ENCODE results near the gene SDC1. TPM values are rescaled to one million over a fixed set of nuclear protein-coding genes. Genes with fewer than 3 reads are reported as not detected.
"Not testable (repeated sequence)": the region's sequence is repeated elsewhere in the genome, so short reads cannot be mapped to it uniquely, and the experiment has no call there.

SDC1 gene, protein sequence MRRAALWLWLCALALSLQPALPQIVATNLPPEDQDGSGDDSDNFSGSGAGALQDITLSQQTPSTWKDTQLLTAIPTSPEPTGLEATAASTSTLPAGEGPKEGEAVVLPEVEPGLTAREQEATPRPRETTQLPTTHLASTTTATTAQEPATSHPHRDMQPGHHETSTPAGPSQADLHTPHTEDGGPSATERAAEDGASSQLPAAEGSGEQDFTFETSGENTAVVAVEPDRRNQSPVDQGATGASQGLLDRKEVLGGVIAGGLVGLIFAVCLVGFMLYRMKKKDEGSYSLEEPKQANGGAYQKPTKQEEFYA
- total RNA-seq (2014; rRNA removed; shearing (Covaris generic)) = 277 and 306 TPM in 2 replicates
- polyA plus RNA-seq (2015; cell fraction: cytosol; rRNA removed) = 223 and 234 TPM in 2 replicates
- polyA plus RNA-seq (2015; cell fraction: nucleus; rRNA removed) = 313 and 316 TPM in 2 replicates

DNA sequence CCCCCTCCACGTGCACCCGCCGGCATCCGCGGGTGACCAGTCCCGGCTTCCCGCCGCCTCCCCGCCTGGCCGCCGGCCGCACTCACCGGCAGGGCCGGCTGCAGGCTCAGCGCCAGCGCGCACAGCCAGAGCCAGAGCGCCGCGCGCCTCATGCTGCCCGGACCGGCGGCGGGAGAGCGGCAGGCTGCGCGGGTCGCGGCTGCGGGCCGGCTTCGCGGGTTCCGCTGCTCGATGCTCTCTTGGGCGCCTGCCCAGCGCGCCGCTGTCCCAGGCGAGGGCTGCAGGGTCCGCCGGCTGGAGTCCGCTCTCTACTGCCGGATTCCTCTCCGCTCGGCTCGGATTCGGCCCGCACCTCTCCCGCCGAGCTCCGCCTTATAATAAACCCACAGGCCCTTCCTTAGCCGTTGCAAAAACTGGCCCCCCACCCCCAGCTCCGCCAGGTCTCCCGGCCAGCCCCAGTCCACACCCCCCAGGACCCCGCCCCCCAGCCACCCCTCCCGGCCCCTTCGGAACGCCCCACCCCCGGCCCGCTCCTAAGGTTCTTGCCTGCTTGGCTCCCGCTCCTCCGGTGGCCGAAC, at the start of gene SDC1:
TSS of gene SDC1 (minus strand) at position 415 of the 578 bp plus-strand sequence. CDS start at position 152, 263 bp downstream.
- peak; percentile 71 for DNase-seq (ENCODE audit: low read depth)

- DNase-seq (ENCODE audit: low read depth) = no peak
Observed at GRCh38 chr2:20273042-20273441, 48.1 kb upstream of the SDC1 start.

DNA sequence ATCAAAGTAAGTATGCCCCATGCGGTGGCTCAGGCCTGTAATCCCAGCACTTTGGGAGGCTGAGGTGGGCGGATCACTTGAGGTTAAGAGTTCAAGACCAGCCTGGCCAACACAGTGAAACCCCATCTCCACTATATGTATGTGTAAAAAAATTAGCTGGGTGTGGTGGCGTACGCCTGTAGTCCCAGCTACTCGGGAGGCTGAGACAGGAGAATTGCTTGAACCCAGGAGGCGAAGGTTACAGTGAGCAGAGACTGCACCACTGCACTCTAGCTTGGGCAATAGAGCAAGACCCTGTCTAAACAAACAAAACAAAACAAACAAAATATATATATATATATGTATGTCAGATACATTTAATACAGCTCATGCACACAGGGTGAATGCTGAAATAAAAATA, 43.4 kb upstream of the SDC1 start:
- not testable (repeated sequence) for DNase-seq (ENCODE audit: low read depth)

- DNase-seq (ENCODE audit: low read depth) = no peak
Observed at GRCh38 chr2:20267529-20267928, 42.6 kb upstream of the SDC1 start.

- no peak for DNase-seq (ENCODE audit: low read depth)
Observed at GRCh38 chr2:20264629-20265028, 39.7 kb upstream of the SDC1 start.

GRCh38 chr2:20257411-20257810, 32.5 kb upstream of the SDC1 start:
- no peak for DNase-seq (ENCODE audit: low read depth)

DNA sequence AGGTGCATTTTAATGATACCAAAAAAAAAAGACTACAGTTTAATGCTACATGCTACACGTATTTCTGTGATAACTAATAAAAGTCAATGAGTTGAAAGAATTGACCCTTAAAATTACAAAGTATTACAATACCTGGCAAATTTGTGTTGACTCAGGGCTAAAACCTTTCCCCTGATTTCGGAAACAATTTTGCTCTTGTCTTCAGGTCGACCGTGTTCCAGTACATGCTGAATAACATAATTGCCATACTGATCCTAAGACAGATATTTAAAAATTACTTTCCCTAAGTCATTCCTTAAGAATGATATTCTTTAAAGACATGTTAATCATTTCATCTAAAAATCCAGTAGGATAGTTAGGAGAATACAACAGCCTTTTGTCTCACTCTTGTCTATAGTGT, 29.8 kb upstream of the SDC1 start:
- no peak for DNase-seq (ENCODE audit: low read depth)

DNA sequence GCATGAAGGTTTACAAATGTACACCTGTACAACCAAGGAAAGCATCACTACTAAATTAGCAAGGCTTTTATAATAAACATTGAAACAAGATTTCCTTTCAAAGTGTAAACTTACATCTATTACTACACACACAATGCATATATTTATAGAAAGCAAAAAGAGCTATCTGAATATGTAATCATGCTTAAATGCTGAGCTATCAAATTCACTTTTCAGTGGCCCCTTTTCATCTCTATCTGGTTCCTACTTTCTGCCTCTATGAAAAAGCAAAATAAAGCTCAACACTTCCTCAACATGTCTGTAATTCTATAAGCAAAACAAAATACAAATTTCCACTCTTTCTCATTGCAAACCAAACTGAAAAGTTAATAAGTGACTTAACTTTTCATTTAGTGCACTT, 25.5 kb upstream of the SDC1 start:
- no peak for DNase-seq (ENCODE audit: low read depth)

- DNase-seq (ENCODE audit: low read depth) = no peak
Observed at GRCh38 chr2:20249170-20249569, 24.2 kb upstream of the SDC1 start.

GRCh38 chr2:20247084-20247483, 22.2 kb upstream of the SDC1 start:
- no peak for DNase-seq (ENCODE audit: low read depth)

DNA sequence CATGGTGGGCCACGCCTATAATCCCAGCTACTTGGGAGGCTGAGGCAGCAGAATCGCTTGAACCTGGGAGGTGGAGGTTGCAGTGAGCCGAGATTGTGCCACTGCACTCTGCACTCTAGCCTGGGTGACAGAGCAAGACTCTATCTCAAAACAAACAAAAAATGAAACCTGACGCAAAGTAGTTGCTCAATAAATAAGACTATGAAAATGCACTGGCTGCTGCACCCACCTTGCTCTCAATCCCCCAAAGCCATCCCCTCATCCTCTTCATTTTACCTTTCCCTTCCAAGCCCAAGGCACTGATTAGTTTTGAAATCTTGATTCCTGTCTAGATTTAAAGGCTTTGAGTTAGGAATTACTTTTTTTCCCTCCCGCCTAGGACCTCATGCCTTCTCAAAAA, 18.7 kb upstream of the SDC1 start:
- not testable (repeated sequence) for DNase-seq (ENCODE audit: low read depth)

GRCh38 chr2:20242727-20243377, 17.9 kb upstream of the SDC1 start:
- DNase-seq (ENCODE audit: low read depth) = no peak

DNA sequence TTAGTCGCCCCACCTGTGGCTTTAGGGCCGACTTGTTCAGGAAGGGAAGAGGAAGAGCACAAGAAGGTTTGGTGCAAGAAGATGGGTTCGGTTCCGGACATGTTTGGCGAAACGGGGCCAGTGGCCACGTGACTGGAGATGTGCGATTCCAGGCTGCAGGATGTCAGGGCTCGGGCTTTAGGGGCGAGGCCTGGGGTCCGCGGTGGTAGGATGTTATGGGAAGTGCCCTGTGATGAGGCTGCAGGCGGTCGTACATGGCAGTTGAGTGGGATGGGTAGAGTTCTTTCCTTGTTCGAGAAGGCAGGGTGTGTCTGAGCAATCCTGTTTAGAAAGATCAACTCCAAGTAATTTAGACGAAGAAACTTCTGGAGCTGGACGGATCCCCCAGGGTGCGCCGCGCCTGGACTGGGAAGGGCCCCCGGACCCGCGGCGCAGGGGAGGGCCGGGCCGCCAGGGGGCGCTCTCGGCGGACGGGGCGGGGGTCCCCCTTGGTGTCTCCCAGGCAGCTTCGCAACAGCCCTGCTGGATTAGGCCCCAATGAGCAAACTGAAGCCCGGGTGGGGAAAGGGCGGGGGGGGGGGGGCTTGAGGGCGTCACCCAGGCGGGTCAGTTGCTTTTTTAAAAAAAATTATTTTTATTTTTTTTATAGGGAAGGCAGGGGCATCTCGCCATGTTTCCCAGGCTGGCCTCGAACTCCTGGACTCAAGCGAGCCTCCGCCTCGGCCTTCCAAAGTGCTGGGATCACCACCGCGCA, 17.2 kb upstream of the SDC1 start:
- no peak for DNase-seq (ENCODE audit: low read depth)

DNA sequence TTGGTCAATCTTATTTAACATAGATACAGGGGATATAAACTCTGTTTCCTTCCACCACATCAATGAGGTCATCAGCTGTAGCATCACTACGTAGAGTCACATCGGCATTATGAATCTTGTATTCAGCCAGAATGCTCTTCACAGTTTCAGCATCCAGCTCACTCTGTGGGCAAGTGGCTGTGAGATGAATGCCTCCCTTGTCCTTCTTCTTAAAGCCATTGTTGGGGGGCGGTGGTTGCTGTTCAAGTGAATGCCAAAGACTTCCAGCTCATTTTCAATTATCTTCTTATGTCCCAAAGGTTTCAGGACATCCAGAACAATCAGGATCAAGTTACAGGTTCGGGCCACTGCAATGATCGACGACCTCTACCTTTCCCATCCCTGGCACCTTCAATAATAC, 15.4 kb upstream of the SDC1 start:
- DNase-seq (ENCODE audit: low read depth) = not testable (repeated sequence)

DNA sequence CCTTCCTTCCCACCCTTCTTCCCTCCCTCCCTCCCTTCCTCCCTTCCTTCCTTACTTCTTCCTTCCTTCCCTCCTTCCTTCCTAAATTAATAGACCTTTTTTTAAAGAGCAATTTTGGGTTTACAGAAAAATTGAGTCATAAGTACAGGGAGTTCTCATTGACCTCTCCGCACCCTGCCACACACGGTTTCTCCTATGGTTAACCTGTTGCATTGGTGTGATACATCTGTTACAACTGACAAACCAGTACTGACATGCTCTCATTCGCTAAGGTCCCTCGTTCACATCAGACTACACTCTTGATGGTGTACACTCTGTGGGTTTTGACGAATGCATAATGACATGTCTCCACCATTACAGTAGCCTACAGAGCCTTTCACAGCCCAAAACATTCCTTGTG, 11.6 kb upstream of the SDC1 start:
- DNase-seq (ENCODE audit: low read depth) = no peak

GRCh38 chr2:20235655-20236305, 10.8 kb upstream of the SDC1 start:
- DNase-seq (ENCODE audit: low read depth) = peak; percentile 47

- DNase-seq (ENCODE audit: low read depth) = not testable (repeated sequence)
Observed at GRCh38 chr2:20234597-20234996, 9.7 kb upstream of the SDC1 start.

GRCh38 chr2:20232837-20233207, 7.9 kb upstream of the SDC1 start:
- no peak for DNase-seq (ENCODE audit: low read depth)

DNA sequence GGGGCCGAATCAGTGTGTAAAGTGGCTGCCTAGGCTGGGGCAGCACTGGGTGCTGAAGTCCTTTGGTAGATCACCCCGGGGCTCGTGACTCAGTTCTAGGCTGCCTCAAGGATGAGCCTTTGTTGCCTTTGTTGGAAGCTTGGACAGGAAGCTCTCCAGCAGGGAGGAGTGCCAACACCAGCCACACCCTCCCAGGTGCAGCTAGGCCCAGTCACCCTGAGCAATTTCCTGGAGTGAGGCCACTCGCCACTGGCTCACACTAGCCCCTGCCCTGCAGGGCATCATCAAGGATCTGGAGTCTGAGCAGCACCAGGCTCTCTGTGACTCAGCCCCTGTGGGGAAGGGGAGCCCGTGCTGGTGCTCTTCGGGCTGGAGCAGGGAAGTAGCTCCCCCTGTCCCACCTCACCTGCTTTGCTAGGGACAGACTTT, 6.7 kb upstream of the SDC1 start:
- peak; percentile 99 for DNase-seq (ENCODE audit: low read depth)

DNA sequence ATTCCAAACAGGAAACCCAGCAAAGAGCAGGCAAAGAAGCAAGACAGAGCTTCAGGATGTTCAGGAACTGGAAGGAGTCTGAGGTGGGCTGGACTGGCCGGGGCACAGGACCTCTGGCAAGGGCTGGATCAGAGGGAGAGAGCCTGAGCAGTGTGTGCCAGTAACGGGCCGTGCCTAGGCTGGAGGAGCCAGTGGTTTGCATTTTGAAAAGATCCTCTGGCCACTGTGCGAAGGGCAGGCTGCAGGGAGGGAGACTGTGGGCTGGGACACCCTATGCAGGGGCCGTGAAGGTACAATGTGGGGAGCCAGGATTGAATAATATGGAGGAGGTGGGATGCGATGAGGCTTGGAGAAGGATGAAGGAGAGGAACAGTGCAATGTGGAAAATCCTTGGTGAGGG, 6.2 kb upstream of the SDC1 start:
- DNase-seq (ENCODE audit: low read depth) = peak; percentile 37

- no peak for DNase-seq (ENCODE audit: low read depth)
Observed at GRCh38 chr2:20230114-20230425, 5.1 kb upstream of the SDC1 start.

Data from HT1080 (cell line).